ENCODE results near the gene COL4A1.

COL4A1 gene

DNA sequence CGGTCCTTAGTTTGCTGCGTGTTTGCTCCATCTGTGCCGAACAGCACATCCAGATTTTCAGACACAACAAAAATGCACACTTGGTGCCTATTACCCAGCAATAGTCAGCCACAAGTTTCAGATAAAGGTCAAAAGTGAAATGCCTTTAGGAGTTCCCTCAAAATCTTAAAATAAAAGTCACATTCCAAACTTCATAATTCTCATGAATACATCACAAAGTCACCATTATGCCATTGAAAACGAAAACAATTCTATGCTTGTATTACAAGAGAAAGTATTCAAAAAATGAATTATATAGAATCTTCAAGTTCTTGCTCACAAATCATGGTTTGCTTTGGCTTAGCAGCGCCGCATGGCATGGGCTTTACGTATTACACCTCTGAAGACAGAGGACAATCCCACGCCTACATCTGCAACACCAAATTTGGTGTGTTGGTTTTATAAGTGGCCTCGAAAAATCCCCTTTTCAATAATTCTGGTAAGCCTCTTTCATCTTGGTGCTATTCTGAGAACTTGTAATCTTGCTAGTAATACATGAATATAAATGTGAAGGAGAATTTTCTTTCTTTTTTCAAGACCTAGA lies 26.6 kb downstream of the COL4A1 start:
- DNase-seq (ENCODE audit: low spot score in 2 of 2), result no peak

DNA sequence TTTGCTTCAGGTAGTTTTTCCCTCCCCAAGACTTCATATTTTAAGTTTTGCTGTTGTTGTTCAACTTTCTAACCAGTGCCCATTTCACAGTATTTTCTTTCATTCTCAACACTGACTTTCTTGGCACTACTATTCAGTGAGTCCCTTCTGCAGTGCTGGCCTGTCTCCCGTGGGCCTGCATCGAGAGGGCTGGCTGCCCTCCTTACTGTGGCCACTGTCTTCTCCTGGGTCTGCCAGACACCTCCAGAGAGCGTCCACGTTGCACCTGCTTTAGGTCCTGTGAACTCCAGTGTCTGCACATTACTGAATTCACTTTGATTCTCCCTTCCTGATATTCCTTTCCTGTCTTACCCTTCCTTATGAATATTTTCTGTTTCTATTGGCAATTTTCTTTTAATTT lies 27.3 kb downstream of the COL4A1 start:
- Mint-ChIP-seq H3K9me3 (no peaks in the 10 kb centered on the region), H3K27ac (no peak overlapping the region), H3K27me3 (peaks cover 2% of the 10 kb centered on the region), H3K4me1 (no peaks in the 10 kb centered on the region), H3K4me3 (no peak overlapping the region), H3K36me3 (no peaks in the 10 kb centered on the region)
- no peak for DNase-seq (ENCODE audit: low spot score in 2 of 2)
- ATAC-seq (ENCODE audit: low read depth), result no peak

More for the DNA sequence above, 26.6 kb downstream of the COL4A1 start:
- Mint-ChIP-seq H3K27ac (no peak overlapping the region), H3K4me1 (no peaks in the 10 kb centered on the region), H3K4me3 (no peak overlapping the region), H3K27me3 (peaks cover 2% of the 10 kb centered on the region), H3K36me3 (no peaks in the 10 kb centered on the region), H3K9me3 (no peaks in the 10 kb centered on the region)
- no peak for ATAC-seq (ENCODE audit: low read depth)

DNA sequence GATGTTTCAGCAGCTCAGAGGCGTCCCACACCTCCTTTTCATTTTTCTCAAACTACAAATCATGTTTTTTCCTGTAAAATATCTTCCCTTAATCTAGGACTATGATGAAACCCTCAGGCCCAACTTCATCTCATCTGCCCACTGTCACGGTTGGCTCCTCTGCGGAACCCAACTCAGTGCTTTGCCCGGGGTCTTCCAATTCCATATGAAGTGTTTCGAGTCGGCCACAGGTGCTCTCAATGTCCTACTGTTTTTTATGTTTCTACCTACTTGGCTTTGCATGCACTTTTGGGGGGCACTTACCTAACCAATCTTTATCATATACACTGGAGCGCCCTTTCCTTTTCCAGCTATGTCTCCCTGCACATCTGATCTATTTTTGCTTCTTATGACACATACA lies 28.1 kb downstream of the COL4A1 start:
- no peaks in the 10 kb centered on the region for H3K4me1 Mint-ChIP-seq

DNA sequence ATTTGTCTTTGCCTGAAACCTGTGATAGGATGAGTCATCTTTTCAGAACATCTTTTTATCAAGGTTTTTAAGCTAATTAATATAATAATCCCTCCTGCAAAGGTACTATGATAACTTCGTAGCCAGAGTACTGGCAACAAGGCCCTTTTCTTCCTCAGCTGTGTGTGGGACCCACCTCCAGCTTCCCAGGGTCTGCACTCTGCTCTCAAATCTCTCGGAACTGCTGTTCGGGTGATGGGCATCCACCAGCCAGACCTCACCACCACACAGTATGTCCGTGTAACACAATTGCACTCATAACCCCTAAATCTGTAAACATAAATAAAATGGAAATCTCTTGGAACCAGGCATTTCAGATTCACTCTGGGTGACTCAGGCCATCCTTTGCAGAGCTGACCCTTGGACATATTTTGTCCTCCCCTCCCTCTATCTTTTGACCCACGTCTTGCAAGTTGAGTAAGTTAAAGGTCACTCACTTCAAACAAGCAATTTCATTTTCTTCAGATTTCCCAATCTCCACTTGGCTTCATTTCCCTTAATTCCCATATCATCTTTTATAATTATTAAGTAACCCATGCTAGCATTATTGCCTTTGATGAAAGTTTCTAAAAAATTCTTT lies 29.5 kb downstream of the COL4A1 start:
- ATAC-seq (ENCODE audit: low read depth), result no peak
- no peaks in the 10 kb centered on the region for H3K36me3 Mint-ChIP-seq
- no peak for DNase-seq (ENCODE audit: low spot score in 2 of 2)
- H3K27me3 Mint-ChIP-seq, result no peaks in the 10 kb centered on the region
- H3K9me3 Mint-ChIP-seq, result no peaks in the 10 kb centered on the region
- H3K27ac Mint-ChIP-seq, result no peak overlapping the region
- no peaks in the 10 kb centered on the region for H3K4me1 Mint-ChIP-seq
- H3K4me3 Mint-ChIP-seq, result no peak overlapping the region

More for the DNA sequence above, 28.1 kb downstream of the COL4A1 start:
- ATAC-seq (ENCODE audit: low read depth), result no peak
- no peak overlapping the region for H3K27ac Mint-ChIP-seq
- peaks cover 2% of the 10 kb centered on the region for H3K27me3 Mint-ChIP-seq
- no peaks in the 10 kb centered on the region for H3K9me3 Mint-ChIP-seq
- no peaks in the 10 kb centered on the region for H3K36me3 Mint-ChIP-seq
- no peak overlapping the region for H3K4me3 Mint-ChIP-seq
- DNase-seq (ENCODE audit: low spot score in 2 of 2), result no peak

DNA sequence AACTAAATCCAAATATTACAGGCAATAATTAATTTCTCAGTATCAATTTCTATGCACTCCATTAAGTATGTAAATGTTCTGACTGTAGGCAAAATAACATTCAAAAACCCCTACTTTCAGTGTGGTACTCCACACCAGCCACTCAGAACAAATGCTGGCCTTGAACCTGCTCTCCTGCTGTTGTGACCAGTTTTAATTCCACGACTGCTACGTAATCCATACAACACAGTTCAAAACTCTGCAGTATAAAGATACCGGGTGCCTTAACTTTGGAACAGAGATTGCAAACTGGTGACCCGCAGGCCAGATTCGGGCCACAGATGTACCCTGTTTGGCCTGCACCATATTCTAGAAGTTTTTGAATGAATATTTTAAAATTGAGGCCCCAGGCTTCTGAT lies 30.4 kb downstream of the COL4A1 start:
- Mint-ChIP-seq H3K27me3 (no peaks in the 10 kb centered on the region), H3K9me3 (no peaks in the 10 kb centered on the region), H3K4me3 (no peak overlapping the region), H3K36me3 (no peaks in the 10 kb centered on the region), H3K4me1 (no peaks in the 10 kb centered on the region), H3K27ac (no peak overlapping the region)
- ATAC-seq (ENCODE audit: low read depth) (no peak), DNase-seq (ENCODE audit: low spot score in 2 of 2) (no peak)

DNA sequence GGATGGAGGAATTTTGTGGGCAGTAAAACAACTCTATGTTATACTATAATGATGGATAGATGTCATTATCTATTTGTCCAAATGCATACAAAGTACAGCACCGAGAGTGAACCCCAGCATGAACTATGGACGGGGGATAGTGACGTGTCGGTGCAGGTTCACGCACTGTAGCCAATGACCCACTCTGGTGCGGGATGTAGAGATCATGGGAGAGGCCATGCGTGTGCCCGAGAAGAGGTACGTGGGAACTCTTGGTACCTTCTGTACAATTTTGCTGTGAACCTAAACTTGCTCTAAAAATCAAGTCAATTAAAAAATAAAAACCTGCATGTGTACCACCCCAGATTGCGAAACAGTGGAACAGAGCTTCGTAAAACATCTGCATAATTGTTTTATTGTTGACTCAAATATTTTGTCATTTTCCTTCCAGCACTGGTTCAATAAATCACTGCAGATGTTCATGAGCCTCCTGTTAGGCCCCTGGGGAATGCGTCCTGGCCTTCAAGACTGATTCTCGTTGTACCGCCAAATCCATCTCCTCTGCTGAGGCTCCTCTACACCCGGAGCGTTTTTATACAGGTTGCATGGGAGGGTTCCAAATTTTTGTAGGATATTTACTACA lies 30.9 kb downstream of the COL4A1 start:
- H3K36me3 Mint-ChIP-seq, result no peaks in the 10 kb centered on the region
- H3K27ac Mint-ChIP-seq, result no peak overlapping the region
- no peak overlapping the region for H3K4me3 Mint-ChIP-seq
- H3K27me3 Mint-ChIP-seq, result no peaks in the 10 kb centered on the region
- no peak for ATAC-seq (ENCODE audit: low read depth)
- DNase-seq (ENCODE audit: low spot score in 2 of 2), result no peak
- H3K4me1 Mint-ChIP-seq, result no peaks in the 10 kb centered on the region
- H3K9me3 Mint-ChIP-seq, result no peaks in the 10 kb centered on the region

DNA sequence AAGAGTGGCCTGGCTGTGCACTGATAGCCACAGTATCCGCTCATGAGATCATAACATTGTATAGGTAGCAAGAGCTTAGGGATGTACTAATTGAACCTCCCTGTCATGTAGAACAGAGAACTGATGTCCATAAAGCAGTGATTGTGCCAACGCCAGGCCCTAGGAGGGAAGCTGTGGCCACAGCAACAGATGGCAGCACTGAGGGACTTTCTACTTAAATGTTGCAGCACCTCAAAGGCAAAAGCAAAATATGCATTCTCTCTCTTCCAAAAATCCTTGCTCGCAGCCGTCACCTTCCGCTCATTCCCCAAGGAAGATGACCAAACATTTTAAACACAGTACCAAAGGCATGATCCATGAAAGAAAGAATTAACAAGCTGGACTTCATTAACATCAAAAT lies 32.3 kb downstream of the COL4A1 start:
- no peak overlapping the region for H3K4me3 Mint-ChIP-seq
- no peaks in the 10 kb centered on the region for H3K9me3 Mint-ChIP-seq
- DNase-seq (ENCODE audit: low spot score in 2 of 2) (no peak), ATAC-seq (ENCODE audit: low read depth) (no peak)
- no peak overlapping the region for H3K27ac Mint-ChIP-seq
- no peaks in the 10 kb centered on the region for H3K4me1 Mint-ChIP-seq
- no peaks in the 10 kb centered on the region for H3K36me3 Mint-ChIP-seq
- H3K27me3 Mint-ChIP-seq, result no peaks in the 10 kb centered on the region

DNA sequence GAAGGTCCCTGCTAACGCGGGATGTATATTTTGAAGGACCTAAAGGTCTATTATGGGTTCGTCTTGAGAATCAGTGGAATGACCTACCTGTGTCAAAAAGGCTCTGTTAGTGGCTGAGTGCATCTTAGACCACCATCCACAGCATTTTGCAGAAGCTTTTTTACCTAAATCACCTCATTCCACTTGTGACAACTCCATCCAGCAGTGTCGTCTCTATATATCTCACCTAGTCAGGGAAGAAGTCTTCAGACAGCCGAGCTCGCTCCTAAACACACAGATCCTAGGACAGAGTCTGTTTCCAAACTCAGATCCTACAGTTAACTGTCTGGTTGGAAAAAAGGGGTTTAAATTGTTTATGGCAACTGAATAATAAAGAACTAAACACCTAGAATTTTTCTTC lies 33.7 kb downstream of the COL4A1 start:
- Mint-ChIP-seq H3K27me3 (no peaks in the 10 kb centered on the region), H3K36me3 (no peaks in the 10 kb centered on the region), H3K4me3 (no peak overlapping the region), H3K27ac (no peak overlapping the region), H3K4me1 (no peaks in the 10 kb centered on the region), H3K9me3 (no peaks in the 10 kb centered on the region)
- DNase-seq (ENCODE audit: low spot score in 2 of 2), result no peak
- no peak for ATAC-seq (ENCODE audit: low read depth)

DNA sequence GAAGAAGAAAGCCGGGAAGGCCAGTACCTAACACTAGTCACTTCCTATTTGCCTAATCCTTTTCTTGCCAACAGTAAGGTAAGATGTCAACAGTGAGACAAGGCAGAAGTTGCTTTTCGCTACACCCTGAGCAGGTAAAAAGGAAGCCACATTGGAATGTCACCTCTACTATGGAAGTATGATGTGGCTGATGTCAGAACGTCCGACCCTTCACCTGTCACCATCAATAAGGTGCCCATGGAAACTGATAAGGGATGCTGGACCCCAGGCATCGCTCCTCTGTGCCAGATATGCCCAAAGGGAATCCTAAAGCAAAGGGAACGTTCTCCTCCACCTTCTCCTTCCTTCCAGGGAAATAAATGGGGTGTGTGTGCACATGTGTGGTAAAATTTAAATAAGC lies 34.3 kb downstream of the COL4A1 start:
- Mint-ChIP-seq H3K4me3 (no peak overlapping the region), H3K9me3 (no peaks in the 10 kb centered on the region), H3K27me3 (no peaks in the 10 kb centered on the region), H3K4me1 (no peaks in the 10 kb centered on the region), H3K36me3 (no peaks in the 10 kb centered on the region), H3K27ac (no peak overlapping the region)
- DNase-seq (ENCODE audit: low spot score in 2 of 2) (no peak), ATAC-seq (ENCODE audit: low read depth) (no peak)

DNA sequence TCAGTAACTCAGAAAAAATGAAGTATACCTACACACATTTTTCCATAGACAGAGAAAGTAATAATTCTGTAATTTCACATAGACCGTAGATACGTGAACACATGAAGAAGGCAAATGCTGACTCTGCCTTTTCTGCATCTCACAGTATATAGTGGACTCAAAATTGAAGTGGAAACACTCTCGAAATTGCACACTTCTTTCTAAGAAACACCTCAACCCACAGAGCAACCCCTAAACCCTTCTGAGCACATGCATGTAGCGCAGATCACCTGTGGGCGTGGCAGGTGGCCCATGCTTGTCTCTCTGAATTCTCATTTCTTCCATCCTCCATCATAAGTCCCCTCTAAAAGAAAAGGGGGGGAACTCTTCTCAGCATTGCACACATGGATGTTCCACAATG lies 34.7 kb downstream of the COL4A1 start:
- H3K27ac Mint-ChIP-seq, result no peak overlapping the region
- H3K9me3 Mint-ChIP-seq, result no peaks in the 10 kb centered on the region
- no peak overlapping the region for H3K4me3 Mint-ChIP-seq
- no peak for DNase-seq (ENCODE audit: low spot score in 2 of 2)
- ATAC-seq (ENCODE audit: low read depth), result no peak
- no peaks in the 10 kb centered on the region for H3K27me3 Mint-ChIP-seq
- H3K4me1 Mint-ChIP-seq, result no peaks in the 10 kb centered on the region
- no peaks in the 10 kb centered on the region for H3K36me3 Mint-ChIP-seq

DNA sequence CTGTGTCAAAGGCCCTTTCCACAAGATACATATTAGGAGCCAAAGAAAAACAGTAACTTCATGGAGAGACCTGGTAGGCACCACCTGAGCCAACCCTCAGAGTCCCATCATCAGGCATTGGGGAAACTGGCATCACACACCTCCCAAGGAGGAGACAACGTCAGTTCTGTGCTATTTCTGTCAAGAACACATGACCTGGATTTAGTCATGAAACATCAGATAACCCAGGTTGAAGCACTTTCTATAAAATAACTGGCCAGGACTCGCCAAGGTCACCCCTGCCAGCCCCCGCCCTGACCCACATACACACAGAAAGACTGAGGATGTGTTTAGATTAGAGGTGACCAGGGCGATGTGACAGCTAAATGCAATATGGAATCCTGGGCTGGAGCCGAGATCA lies 35.6 kb downstream of the COL4A1 start:
- ATAC-seq (ENCODE audit: low read depth) (no peak), DNase-seq (ENCODE audit: low spot score in 2 of 2) (no peak)
- no peak overlapping the region for H3K4me3 Mint-ChIP-seq
- no peak overlapping the region for H3K27ac Mint-ChIP-seq
- no peaks in the 10 kb centered on the region for H3K4me1 Mint-ChIP-seq
- H3K9me3 Mint-ChIP-seq, result no peaks in the 10 kb centered on the region
- no peaks in the 10 kb centered on the region for H3K27me3 Mint-ChIP-seq
- no peaks in the 10 kb centered on the region for H3K36me3 Mint-ChIP-seq

DNA sequence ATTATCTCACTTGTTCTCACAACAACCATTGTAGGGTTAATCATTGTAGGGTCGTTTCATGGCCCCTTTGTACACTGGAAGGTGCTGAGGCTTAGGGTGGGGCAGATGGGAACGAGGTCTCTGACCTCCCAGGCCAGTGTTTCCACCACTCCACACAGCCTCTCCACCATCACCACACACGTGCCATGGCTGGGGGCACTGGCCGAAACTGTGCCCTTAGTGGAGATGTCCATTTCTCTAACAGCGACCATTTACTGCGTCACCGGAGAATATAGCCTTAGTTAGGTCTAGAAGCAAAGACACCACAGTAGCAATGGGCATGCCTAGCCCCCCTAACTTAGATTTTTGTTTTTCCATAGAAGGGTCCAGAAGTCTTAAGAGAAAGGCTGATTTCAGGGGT lies 36.5 kb downstream of the COL4A1 start:
- Mint-ChIP-seq H3K36me3 (no peaks in the 10 kb centered on the region), H3K4me1 (no peaks in the 10 kb centered on the region), H3K9me3 (no peaks in the 10 kb centered on the region), H3K27ac (no peak overlapping the region), H3K4me3 (no peak overlapping the region), H3K27me3 (no peaks in the 10 kb centered on the region)
- DNase-seq (ENCODE audit: low spot score in 2 of 2) (no peak), ATAC-seq (ENCODE audit: low read depth) (no peak)

DNA sequence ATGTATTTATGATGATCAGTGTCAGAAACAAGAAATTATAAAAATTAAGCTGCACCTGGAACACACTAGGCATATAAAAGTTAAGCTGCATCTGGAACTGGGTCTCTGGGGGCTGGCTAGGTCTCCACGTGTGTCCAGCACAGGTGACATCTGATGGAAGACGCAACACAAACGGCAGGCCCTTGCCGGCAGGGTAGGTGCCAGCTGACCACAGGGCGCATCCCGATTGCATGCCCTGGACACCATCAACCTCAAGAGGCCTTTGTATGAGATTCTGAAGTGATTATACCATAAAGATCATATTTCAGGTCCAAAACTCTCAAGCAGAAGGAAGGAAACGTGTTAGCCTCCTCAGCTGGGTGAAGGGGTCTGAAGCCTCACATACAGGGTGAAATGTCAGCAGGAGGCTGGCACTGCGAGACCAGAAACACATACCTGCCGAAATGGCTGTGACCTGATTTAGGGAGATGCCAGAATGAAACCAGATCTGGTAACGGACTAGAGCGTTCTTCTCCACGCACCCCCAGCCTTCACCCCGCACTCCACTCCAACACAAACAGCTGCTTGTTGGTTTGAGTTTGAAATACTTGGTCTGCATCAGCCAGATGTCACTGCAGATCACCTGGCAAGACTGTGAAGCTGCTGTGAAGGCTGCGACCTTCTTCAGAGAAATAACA lies 37.3 kb downstream of the COL4A1 start:
- Mint-ChIP-seq H3K27me3 (no peaks in the 10 kb centered on the region), H3K27ac (no peak overlapping the region), H3K4me1 (no peaks in the 10 kb centered on the region), H3K4me3 (no peak overlapping the region), H3K9me3 (no peaks in the 10 kb centered on the region), H3K36me3 (no peaks in the 10 kb centered on the region)
- DNase-seq (ENCODE audit: low spot score in 2 of 2), result no peak
- ATAC-seq (ENCODE audit: low read depth), result no peak

DNA sequence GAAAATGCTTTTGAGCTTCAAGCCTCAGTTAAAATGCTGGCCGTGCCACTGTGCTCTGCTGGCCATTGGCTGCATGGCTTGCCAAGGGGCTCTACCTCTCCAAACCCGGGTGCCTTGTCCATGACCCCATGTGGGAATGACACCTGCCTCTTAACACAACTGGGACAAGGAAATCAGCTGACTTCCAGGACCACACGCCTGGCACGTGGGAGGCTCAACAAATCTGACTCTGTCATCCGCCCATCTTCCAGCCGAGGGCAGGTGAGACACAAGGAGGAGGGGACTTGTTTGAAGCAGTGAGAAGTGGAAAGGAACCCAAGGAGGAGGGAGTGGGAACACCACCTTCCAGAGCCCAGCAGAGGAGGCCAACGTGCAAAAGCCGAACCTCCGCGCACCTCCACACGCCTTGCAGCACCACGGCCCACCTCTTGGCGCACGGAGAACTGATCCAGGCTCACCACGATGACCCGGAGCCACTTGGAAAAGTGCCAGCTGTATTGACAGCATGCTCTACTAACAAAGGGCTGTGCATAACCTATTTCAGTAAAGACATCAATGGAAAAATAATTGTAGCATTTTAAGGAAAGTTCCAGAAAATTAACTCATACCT lies 38.3 kb downstream of the COL4A1 start:
- Mint-ChIP-seq H3K4me3 (no peak overlapping the region), H3K36me3 (no peaks in the 10 kb centered on the region), H3K9me3 (no peaks in the 10 kb centered on the region), H3K27ac (no peak overlapping the region), H3K4me1 (no peaks in the 10 kb centered on the region), H3K27me3 (no peaks in the 10 kb centered on the region)
- DNase-seq (ENCODE audit: low spot score in 2 of 2) (no peak), ATAC-seq (ENCODE audit: low read depth) (no peak)
